ENCODE results near the gene FAM118B. TPM values are rescaled to one million over a fixed set of nuclear protein-coding genes. Genes with fewer than 3 reads are reported as not detected.

FAM118B gene
- total RNA-seq, 1 donor from 2014 or later = 11.7 TPM

- H3K36me3 Mint-ChIP-seq (ENCODE audit: low read depth) = peaks cover 51% of the 10 kb centered on the region
- H3K27me3 Mint-ChIP-seq = no peaks in the 10 kb centered on the region
- no peak overlapping the region for H3K4me3 Mint-ChIP-seq
- no peaks in the 10 kb centered on the region for H3K9me3 Mint-ChIP-seq
- ChIA-PET POLR2A (no interaction called here), CTCF (no interaction called here)
- no peaks in the 10 kb centered on the region for H3K4me1 Mint-ChIP-seq
- no peak for DNase-seq
- no peak for TF ChIP-seq CTCF (IDR thresholded peaks at IDR 0.05)
- intact Hi-C loops (cut with micrococcal nuclease) = no loop called here
- no peak overlapping the region for H3K27ac Mint-ChIP-seq
- no peak for ATAC-seq (ENCODE audit: low read depth)
These were observed 45.6 kb downstream of the FAM118B start for GRCh38 chr11:126257144-126257543.

GRCh38 chr11:126257764-126258163, 46.2 kb downstream of the FAM118B start:
- Mint-ChIP-seq H3K27ac (no peak overlapping the region), H3K27me3 (no peaks in the 10 kb centered on the region), H3K4me1 (no peaks in the 10 kb centered on the region), H3K9me3 (no peaks in the 10 kb centered on the region), H3K36me3 (ENCODE audit: low read depth) (peaks cover 53% of the 10 kb centered on the region), H3K4me3 (no peak overlapping the region)
- no peak for ATAC-seq (ENCODE audit: low read depth)
- CTCF ChIA-PET = no interaction called here
- intact Hi-C loops (cut with micrococcal nuclease) = no loop called here
- POLR2A ChIA-PET = no interaction called here
- no peak for TF ChIP-seq CTCF (IDR thresholded peaks at IDR 0.05)
- no peak for DNase-seq

DNA sequence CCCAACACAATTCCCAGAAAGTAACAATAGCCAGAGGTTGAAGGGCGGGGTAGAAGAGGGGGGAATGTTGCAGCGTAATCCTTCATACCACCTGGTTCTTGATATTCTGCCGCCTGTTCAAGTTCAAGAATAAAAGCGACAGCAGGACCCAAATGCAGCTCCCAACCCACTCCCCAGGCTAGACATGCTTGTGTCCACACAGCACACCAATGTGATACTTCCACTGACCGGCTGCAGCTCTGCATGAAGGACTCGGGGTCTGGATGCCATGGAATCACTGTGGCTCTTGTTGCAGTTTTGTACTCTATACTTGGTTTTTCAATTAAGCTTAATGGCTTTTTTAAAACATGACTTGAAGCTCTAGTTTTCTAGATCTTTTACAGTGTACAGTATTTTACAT, 50.6 kb downstream of the FAM118B start:
- Mint-ChIP-seq H3K36me3 (ENCODE audit: low read depth) (peaks cover 80% of the 10 kb centered on the region), H3K4me3 (no peak overlapping the region)

DNA sequence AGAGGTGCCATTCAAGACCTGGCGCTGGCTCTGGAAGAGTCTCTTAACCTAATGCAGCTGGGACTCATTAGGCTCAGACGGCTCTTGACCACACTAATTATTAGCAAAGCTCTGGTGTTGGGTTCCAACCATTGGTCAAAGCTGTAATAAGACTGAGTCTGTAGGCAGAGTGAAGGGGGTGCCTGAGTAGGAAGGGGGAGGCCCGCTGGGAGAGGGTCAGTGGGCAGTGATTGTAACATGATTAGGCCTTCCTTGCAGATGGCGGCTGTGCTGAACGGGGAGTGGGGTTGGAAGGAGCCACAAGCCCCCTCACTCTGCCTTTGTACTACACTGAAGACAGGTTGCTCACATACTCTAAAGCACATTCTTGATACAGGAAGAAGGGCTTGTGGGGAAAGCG, 51.9 kb downstream of the FAM118B start:
- Mint-ChIP-seq H3K4me1 (peaks cover 18% of the 10 kb centered on the region), H3K27me3 (no peaks in the 10 kb centered on the region), H3K27ac (no peak overlapping the region), H3K36me3 (ENCODE audit: low read depth) (peaks cover 81% of the 10 kb centered on the region), H3K4me3 (no peak overlapping the region), H3K9me3 (no peaks in the 10 kb centered on the region)
- ChIA-PET CTCF (no interaction called here), POLR2A (interaction anchor here (1.2 to 1.8 kb wide), 2 partner anchors 20 to 52 kb away, joined by 3 to 5 read pairs; partner anchors contain the start of genes FAM118B and RPUSD4)
- no peak for DNase-seq
- ATAC-seq (ENCODE audit: low read depth) = no peak
- TF ChIP-seq CTCF (IDR thresholded peaks at IDR 0.05) = no peak
- intact Hi-C loops (cut with micrococcal nuclease) = loop anchor here (10.0 kb wide), 1 partner anchor 1149 kb away; the partner anchor contains the start of gene TMEM218

More for the DNA sequence above, 50.6 kb downstream of the FAM118B start:
- POLR2A ChIA-PET = interaction anchor here (0.7 to 1.8 kb wide), 5 partner anchors 13 to 51 kb away, joined by 3 to 5 read pairs (median 3); partner anchors contain the start of genes DCPS, FAM118B and RPUSD4
- DNase-seq (no peak), ATAC-seq (ENCODE audit: low read depth) (no peak)
- Mint-ChIP-seq H3K27me3 (no peaks in the 10 kb centered on the region), H3K27ac (no peak overlapping the region), H3K4me1 (peaks cover 7% of the 10 kb centered on the region), H3K9me3 (no peaks in the 10 kb centered on the region)
- CTCF ChIA-PET = no interaction called here
- intact Hi-C loops (cut with micrococcal nuclease) = loop anchor here (10.0 kb wide), 1 partner anchor 1147 kb away; the partner anchor contains the start of gene TMEM218
- TF ChIP-seq CTCF (IDR thresholded peaks at IDR 0.05) = no peak

- ATAC-seq (ENCODE audit: low read depth) (no peak), DNase-seq (no peak)
- peaks cover 79% of the 10 kb centered on the region for H3K36me3 Mint-ChIP-seq (ENCODE audit: low read depth)
- no peaks in the 10 kb centered on the region for H3K9me3 Mint-ChIP-seq
- ChIA-PET CTCF (no interaction called here), POLR2A (interaction anchor here (0.8 kb wide), 1 partner anchor 38 kb away, joined by 3 read pairs; the partner anchor contains the start of gene DCPS)
- peaks cover 33% of the 10 kb centered on the region for H3K4me1 Mint-ChIP-seq
- no peak overlapping the region for H3K4me3 Mint-ChIP-seq
- intact Hi-C loops (cut with micrococcal nuclease) = loop anchor here (10.0 kb wide), 1 partner anchor 1151 kb away; the partner anchor contains the start of gene TMEM218
- H3K27ac Mint-ChIP-seq = no peak overlapping the region
- TF ChIP-seq CTCF (IDR thresholded peaks at IDR 0.05) = no peak
- H3K27me3 Mint-ChIP-seq = no peaks in the 10 kb centered on the region
These were observed 54.2 kb downstream of the FAM118B start for GRCh38 chr11:126265811-126266210.

Data from activated B cell treated with CpG ODN at 0.5 μM for 24 hours (primary cell).